ENCODE data around the gene ZNF207. TPM values are rescaled to one million over a fixed set of nuclear protein-coding genes. Genes with fewer than 3 reads are reported as not detected.
"Not testable (repeated sequence)": the region's sequence is repeated elsewhere in the genome, so short reads cannot be mapped to it uniquely, and the experiment has no call there.

ZNF207 gene
- total RNA-seq, 4 donors from 2014 or later, result 84.4 to 146 (median 99.0) TPM

GRCh38 chr17:32393904-32394303, 43.9 kb downstream of the ZNF207 start:
- H3K4me1 ChIP-seq, result no peaks in the 10 kb centered on the region
- no peak for ATAC-seq
- H3K4me3 ChIP-seq, result no peak overlapping the region
- TF ChIP-seq EP300 (IDR thresholded peaks at IDR 0.05), result no peak
- TF ChIP-seq CTCF (IDR thresholded peaks at IDR 0.05), result no peak
- no peak for TF ChIP-seq POLR2AphosphoS5 (IDR thresholded peaks at IDR 0.05)
- TF ChIP-seq POLR2A (IDR thresholded peaks at IDR 0.05), result no peak
- H3K27ac ChIP-seq, result no peak overlapping the region
- no peaks in the 10 kb centered on the region for H3K27me3 ChIP-seq
- H3K36me3 ChIP-seq, result peaks cover 0 to 6% of the 10 kb centered on the region in 2 donors
- H3K9me3 ChIP-seq, result no peaks in the 10 kb centered on the region
- 90 to 95% methylated on average over 3 to 5 of the region's 5 CpGs for WGBS, 2 donors (ENCODE audit: low coverage in 1 of 2)

GRCh38 chr17:32396343-32396742, 46.4 kb downstream of the ZNF207 start:
- no peak overlapping the region for H3K27ac ChIP-seq
- WGBS, 2 donors (ENCODE audit: low coverage in 1 of 2), result 88 to 100% methylated on average over 1 to 4 of the region's 5 CpGs
- no peaks in the 10 kb centered on the region for H3K4me1 ChIP-seq
- no peaks in the 10 kb centered on the region for H3K9me3 ChIP-seq
- ATAC-seq, result no peak
- H3K27me3 ChIP-seq, result no peaks in the 10 kb centered on the region
- H3K4me3 ChIP-seq, result no peak overlapping the region
- H3K36me3 ChIP-seq, result no peaks in the 10 kb centered on the region
- no peak for TF ChIP-seq CTCF (IDR thresholded peaks at IDR 0.05)
- TF ChIP-seq POLR2AphosphoS5 (IDR thresholded peaks at IDR 0.05), result no peak
- TF ChIP-seq EP300 (IDR thresholded peaks at IDR 0.05), result no peak
- no peak for TF ChIP-seq POLR2A (IDR thresholded peaks at IDR 0.05)

- Histone ChIP-seq H3K27ac (no peak overlapping the region), H3K36me3 (no peaks in the 10 kb centered on the region), H3K9me3 (no peaks in the 10 kb centered on the region), H3K4me3 (no peak overlapping the region), H3K27me3 (no peaks in the 10 kb centered on the region), H3K4me1 (no peaks in the 10 kb centered on the region)
- ATAC-seq, result no peak
- TF ChIP-seq POLR2A (IDR thresholded peaks at IDR 0.05), result no peak
- TF ChIP-seq CTCF (IDR thresholded peaks at IDR 0.05), result no peak
- TF ChIP-seq EP300 (IDR thresholded peaks at IDR 0.05), result no peak
- no peak for TF ChIP-seq POLR2AphosphoS5 (IDR thresholded peaks at IDR 0.05)
These were observed 49.0 kb downstream of the ZNF207 start for GRCh38 chr17:32398946-32399345.

GRCh38 chr17:32410085-32410484, 60.1 kb downstream of the ZNF207 start:
- H3K4me3 ChIP-seq, H3K4me1 ChIP-seq, H3K9me3 ChIP-seq, H3K27ac ChIP-seq, ATAC-seq, H3K27me3 ChIP-seq: not testable (repeated sequence)
- WGBS, 2 donors (ENCODE audit: low coverage in 1 of 2), result 96 to 100% methylated on average over 2 to 3 of the region's 3 CpGs
- peaks cover 0 to 44% of the 10 kb centered on the region in 2 donors for H3K36me3 ChIP-seq

GRCh38 chr17:32426894-32427293, 76.9 kb downstream of the ZNF207 start:
- WGBS, 2 donors (ENCODE audit: low coverage in 1 of 2), result 51 to 72% methylated on average over 2 to 4 of the region's 4 CpGs
- peaks cover 0 to 14% of the 10 kb centered on the region in 2 donors for H3K36me3 ChIP-seq
- no peaks in the 10 kb centered on the region for H3K4me1 ChIP-seq

More at GRCh38 chr17:32426894-32427293, 76.9 kb downstream of the ZNF207 start:
- no peak for ATAC-seq
- H3K27me3 ChIP-seq, result no peaks in the 10 kb centered on the region
- H3K27ac ChIP-seq, result no peak overlapping the region
- H3K9me3 ChIP-seq, result no peaks in the 10 kb centered on the region
- no peak for TF ChIP-seq POLR2A (IDR thresholded peaks at IDR 0.05)
- no peak for TF ChIP-seq POLR2AphosphoS5 (IDR thresholded peaks at IDR 0.05)
- no peak for TF ChIP-seq CTCF (IDR thresholded peaks at IDR 0.05)
- TF ChIP-seq EP300 (IDR thresholded peaks at IDR 0.05), result no peak
- H3K4me3 ChIP-seq, result no peak overlapping the region

All from gastroesophageal sphincter (tissue), 4 donors.